Karpas-422 (cell line): ENCODE measurements around the gene RXRA. TPM values are rescaled to one million over a fixed set of nuclear protein-coding genes. Genes with fewer than 3 reads are reported as not detected.

Experiments
- DNase-seq: peaks from one replicate; pipeline ENCODE4 v3.0.0-alpha.2; 2015
- H2AFZ ChIP-seq: fragments of 200-600 bp; sonication (generic); 2 replicates; pipeline ENCODE4 v1.6.1; 2014; ENCODE audit warnings: antibody characterized with exemption, low read length, mixed read lengths
- H3K27ac ChIP-seq: fragments of 200-600 bp; sonication (generic); 2 replicates; pipeline ENCODE4 v1.5.1; 2014; ENCODE audit warnings: mild to moderate bottlenecking, low read length, moderate library complexity
- H3K27me3 ChIP-seq: fragments of 200-600 bp; sonication (generic); 2 replicates; pipeline ENCODE4 v1.6.1; 2014; ENCODE audit warnings: low read length, mixed read lengths
- H3K36me3 ChIP-seq: fragments of 200-600 bp; sonication (generic); 2 replicates; pipeline ENCODE4 v1.6.1; 2014; ENCODE audit warnings: low read length, mixed read lengths; ENCODE audit not compliant: insufficient read depth
- H3K4me1 ChIP-seq: fragments of 200-600 bp; sonication (generic); 2 replicates; pipeline ENCODE4 v1.6.1; 2014; ENCODE audit warnings: mild to moderate bottlenecking, low read length, mixed read lengths
- H3K4me2 ChIP-seq: fragments of 200-600 bp; sonication (generic); 2 replicates; pipeline ENCODE4 v1.6.1; 2014; ENCODE audit warnings: low read length, low read depth, mild to moderate bottlenecking; ENCODE audit not compliant: poor library complexity, severe bottlenecking
- H3K4me3 ChIP-seq: fragments of 200-600 bp; sonication (generic); 2 replicates; pipeline ENCODE4 v1.5.1; 2014; ENCODE audit warnings: mild to moderate bottlenecking, antibody characterized with exemption, low read length, mixed read lengths
- H3K79me2 ChIP-seq: fragments of 200-600 bp; sonication (generic); 2 replicates; pipeline ENCODE4 v1.6.1; 2014; ENCODE audit warnings: mild to moderate bottlenecking, low read length, mixed read lengths
- H3K9ac ChIP-seq: fragments of 200-600 bp; sonication (generic); 2 replicates; pipeline ENCODE4 v1.6.0; 2014; ENCODE audit warnings: low read length
- H3K9me2 ChIP-seq: fragments of 200-600 bp; sonication (generic), shearing (Covaris generic); replicated peaks from 2 replicates; pipeline ENCODE4 v1.6.0; 2014; ENCODE audit warnings: mild to moderate bottlenecking, low read length, moderate library complexity; ENCODE audit not compliant: insufficient read depth
- H3K9me3 ChIP-seq: fragments of 300-700, 200-600 bp; sonication (generic); 2 replicates; pipeline ENCODE4 v1.6.1; 2014; ENCODE audit warnings: low read length, mixed read lengths
- H4K20me1 ChIP-seq: fragments of 200-600 bp; sonication (generic); 2 replicates; pipeline ENCODE4 v1.6.1; 2014; ENCODE audit warnings: mild to moderate bottlenecking, antibody characterized with exemption, low read length, low read depth; ENCODE audit not compliant: insufficient read depth
- total RNA-seq: library from RNA; depleted of rRNA; stranded (reverse); fragments of >200 nt; shearing (Covaris generic); gene quantifications from 2 replicates; pipeline ENCODE4 v1.2.3, GENCODE V29; 2014; ENCODE audit warnings: low replicate concordance

Gene RXRA
- total RNA-seq, 1 experiment from 2014 or later, result not detected

GRCh38 chr9:134329576-134329855, 3.3 kb downstream of the RXRA start:
- no peak overlapping the region for H3K4me3 ChIP-seq
- H3K9ac ChIP-seq, result no peak overlapping the region
- H4K20me1 ChIP-seq, result no peaks in the 10 kb centered on the region
- H3K27ac ChIP-seq, result no peak overlapping the region
- H2AFZ ChIP-seq, result no peak overlapping the region
- no peaks in the 10 kb centered on the region for H3K9me2 ChIP-seq
- no peak for DNase-seq
- no peak overlapping the region for H3K4me2 ChIP-seq
- H3K27me3 ChIP-seq, result no peaks in the 10 kb centered on the region
- H3K9me3 ChIP-seq, result no peaks in the 10 kb centered on the region
- no peaks in the 10 kb centered on the region for H3K36me3 ChIP-seq
- H3K79me2 ChIP-seq, result no peaks in the 10 kb centered on the region
- H3K4me1 ChIP-seq, result no peaks in the 10 kb centered on the region

- H3K9me2 ChIP-seq, result no peaks in the 10 kb centered on the region
- no peaks in the 10 kb centered on the region for H3K9me3 ChIP-seq
- no peak overlapping the region for H3K4me3 ChIP-seq
- no peak overlapping the region for H3K9ac ChIP-seq
- no peaks in the 10 kb centered on the region for H3K79me2 ChIP-seq
- H3K27ac ChIP-seq, result no peak overlapping the region
- no peak for DNase-seq
- H3K27me3 ChIP-seq, result no peaks in the 10 kb centered on the region
- H3K4me2 ChIP-seq, result no peak overlapping the region
- H4K20me1 ChIP-seq, result no peaks in the 10 kb centered on the region
- H3K36me3 ChIP-seq, result no peaks in the 10 kb centered on the region
- H3K4me1 ChIP-seq, result no peaks in the 10 kb centered on the region
- no peak overlapping the region for H2AFZ ChIP-seq
Observed at GRCh38 chr9:134329886-134330285, 3.6 kb downstream of the RXRA start.

DNA sequence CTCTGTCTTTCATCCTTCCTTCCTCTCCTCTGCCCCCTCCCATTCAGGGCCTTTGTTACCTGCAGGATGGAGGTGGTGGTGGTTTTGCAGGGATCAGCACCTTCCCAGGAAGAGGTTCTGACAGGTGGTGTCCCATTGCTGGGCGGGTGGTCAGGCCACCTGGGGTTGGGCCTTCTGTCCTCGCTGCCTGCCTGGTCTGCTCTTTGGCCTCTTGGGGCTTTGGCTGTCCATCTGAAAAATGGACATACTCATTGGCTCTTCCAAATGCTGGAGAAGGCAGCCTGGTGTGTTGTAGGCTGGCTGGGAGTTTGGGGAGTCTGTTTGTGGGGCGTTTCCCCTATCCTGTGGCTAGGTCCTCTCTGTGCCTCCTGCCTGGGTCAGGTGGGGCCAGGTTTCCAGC, 4.3 kb downstream of the RXRA start:
- no peaks in the 10 kb centered on the region for H3K36me3 ChIP-seq
- H3K4me2 ChIP-seq, result no peak overlapping the region
- H3K9ac ChIP-seq, result no peak overlapping the region
- H3K9me3 ChIP-seq, result no peaks in the 10 kb centered on the region
- no peak for DNase-seq
- no peak overlapping the region for H3K27ac ChIP-seq
- no peaks in the 10 kb centered on the region for H3K9me2 ChIP-seq
- no peak overlapping the region for H3K4me3 ChIP-seq
- no peak overlapping the region for H2AFZ ChIP-seq
- no peaks in the 10 kb centered on the region for H3K27me3 ChIP-seq
- no peaks in the 10 kb centered on the region for H3K79me2 ChIP-seq
- H3K4me1 ChIP-seq, result no peaks in the 10 kb centered on the region
- no peaks in the 10 kb centered on the region for H4K20me1 ChIP-seq

- Histone ChIP-seq H3K4me1 (no peaks in the 10 kb centered on the region), H2AFZ (no peak overlapping the region), H3K4me2 (no peak overlapping the region), H3K4me3 (no peak overlapping the region), H4K20me1 (no peaks in the 10 kb centered on the region), H3K9me3 (no peaks in the 10 kb centered on the region), H3K9me2 (no peaks in the 10 kb centered on the region), H3K79me2 (no peaks in the 10 kb centered on the region), H3K27ac (no peak overlapping the region), H3K9ac (no peak overlapping the region), H3K36me3 (no peaks in the 10 kb centered on the region), H3K27me3 (no peaks in the 10 kb centered on the region)
- DNase-seq, result no peak
Observed at GRCh38 chr9:134331186-134332025, 5.2 kb downstream of the RXRA start.

- no peaks in the 10 kb centered on the region for H4K20me1 ChIP-seq
- H2AFZ ChIP-seq, result no peak overlapping the region
- no peaks in the 10 kb centered on the region for H3K36me3 ChIP-seq
- H3K9me3 ChIP-seq, result no peaks in the 10 kb centered on the region
- H3K4me2 ChIP-seq, result no peak overlapping the region
- H3K27me3 ChIP-seq, result no peaks in the 10 kb centered on the region
- no peaks in the 10 kb centered on the region for H3K4me1 ChIP-seq
- no peaks in the 10 kb centered on the region for H3K79me2 ChIP-seq
- no peak overlapping the region for H3K9ac ChIP-seq
- DNase-seq, result no peak
- H3K9me2 ChIP-seq, result no peaks in the 10 kb centered on the region
- H3K27ac ChIP-seq, result no peak overlapping the region
- H3K4me3 ChIP-seq, result no peak overlapping the region
Observed at GRCh38 chr9:134332266-134332665, 6.0 kb downstream of the RXRA start.

GRCh38 chr9:134332841-134333233, 6.6 kb downstream of the RXRA start:
- Histone ChIP-seq H3K9ac (no peak overlapping the region), H3K36me3 (no peaks in the 10 kb centered on the region), H3K9me2 (no peaks in the 10 kb centered on the region), H3K79me2 (no peaks in the 10 kb centered on the region), H3K4me1 (no peaks in the 10 kb centered on the region), H3K9me3 (no peaks in the 10 kb centered on the region), H3K27ac (no peak overlapping the region), H4K20me1 (no peaks in the 10 kb centered on the region), H2AFZ (no peak overlapping the region), H3K4me2 (no peak overlapping the region), H3K27me3 (no peaks in the 10 kb centered on the region), H3K4me3 (no peak overlapping the region)
- no peak for DNase-seq

DNA sequence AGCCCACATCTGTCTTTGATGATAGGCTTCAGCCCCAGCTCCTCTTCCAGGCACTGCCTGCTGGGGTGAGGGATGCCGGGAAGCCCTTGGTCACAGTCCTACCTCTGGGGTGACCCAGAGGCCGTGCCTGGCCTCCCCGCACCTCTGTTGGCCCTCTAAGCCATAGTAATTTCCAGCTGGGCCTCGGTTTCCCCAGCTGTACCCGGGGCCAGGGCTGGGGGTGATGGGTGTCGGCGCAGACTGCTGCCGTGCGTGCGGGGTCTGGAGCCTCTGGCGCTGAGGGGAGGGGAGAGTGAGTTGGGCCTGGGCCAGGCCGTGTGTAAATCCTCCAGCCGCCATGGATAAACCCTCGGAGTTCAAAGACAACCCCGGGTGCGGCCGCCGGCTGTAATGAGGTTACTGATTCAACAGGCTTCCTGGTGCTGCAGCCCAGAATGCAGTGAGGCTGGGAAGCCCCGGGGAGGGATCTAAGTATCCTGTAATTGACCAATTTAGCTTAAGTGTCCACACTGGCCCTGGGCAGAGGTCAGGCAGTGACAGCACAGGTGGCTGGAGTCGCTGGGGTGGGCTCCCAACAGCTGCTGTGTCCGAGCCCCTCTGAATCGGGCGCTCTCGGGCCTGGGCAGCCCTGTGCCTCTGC, 7.1 kb downstream of the RXRA start:
- Histone ChIP-seq H3K4me1 (no peaks in the 10 kb centered on the region), H3K27ac (no peak overlapping the region), H2AFZ (no peak overlapping the region), H3K27me3 (no peaks in the 10 kb centered on the region), H3K36me3 (no peaks in the 10 kb centered on the region), H3K79me2 (no peaks in the 10 kb centered on the region), H3K9ac (no peak overlapping the region), H3K4me3 (no peak overlapping the region), H4K20me1 (no peaks in the 10 kb centered on the region), H3K9me2 (no peaks in the 10 kb centered on the region), H3K9me3 (no peaks in the 10 kb centered on the region), H3K4me2 (no peak overlapping the region)
- no peak for DNase-seq

DNA sequence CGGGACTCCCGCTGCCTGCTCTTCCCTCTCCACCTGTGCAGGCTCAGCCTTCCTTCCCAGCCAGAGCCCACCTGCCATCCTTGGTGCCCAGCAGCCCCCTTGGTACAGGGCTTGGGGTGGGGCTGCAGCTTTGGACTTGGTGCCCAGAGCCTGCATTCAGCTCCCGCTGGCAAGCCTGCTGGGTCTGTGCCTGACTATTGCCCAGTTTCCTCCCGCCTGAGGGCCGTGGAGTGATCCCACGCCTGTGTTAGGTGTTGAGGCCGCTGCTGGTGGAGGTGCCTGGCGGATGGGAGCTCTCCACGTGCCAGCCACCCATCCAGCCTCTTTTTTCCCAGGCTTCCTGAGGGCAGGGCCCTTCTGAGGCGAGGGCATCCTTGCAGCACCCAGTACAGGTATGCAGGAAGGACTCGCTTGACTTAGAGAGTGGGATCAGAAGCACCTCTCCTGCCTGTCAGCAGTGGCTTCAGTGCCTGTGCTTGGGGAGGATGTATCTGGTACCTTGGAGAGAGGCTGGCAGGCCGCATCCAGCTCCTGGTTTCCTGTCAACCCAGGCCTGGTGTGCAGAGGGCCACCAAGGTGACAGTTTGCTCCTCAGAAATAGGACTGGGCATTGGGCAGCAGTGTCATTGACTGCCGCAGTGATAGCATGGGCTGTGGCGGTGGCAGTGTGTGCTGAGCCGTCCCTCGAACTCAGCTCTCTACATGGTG, 7.8 kb downstream of the RXRA start:
- H3K9ac ChIP-seq, result no peak overlapping the region
- no peaks in the 10 kb centered on the region for H3K9me3 ChIP-seq
- H3K79me2 ChIP-seq, result no peaks in the 10 kb centered on the region
- H3K9me2 ChIP-seq, result no peaks in the 10 kb centered on the region
- no peak for DNase-seq
- no peak overlapping the region for H3K27ac ChIP-seq
- H2AFZ ChIP-seq, result no peak overlapping the region
- H4K20me1 ChIP-seq, result no peaks in the 10 kb centered on the region
- H3K4me1 ChIP-seq, result no peaks in the 10 kb centered on the region
- H3K4me3 ChIP-seq, result no peak overlapping the region
- H3K27me3 ChIP-seq, result no peaks in the 10 kb centered on the region
- H3K36me3 ChIP-seq, result no peaks in the 10 kb centered on the region
- no peak overlapping the region for H3K4me2 ChIP-seq
